Nephron progenitor cell (in vitro differentiated cells): ENCODE data around the gene TRIM68.
A peak's percentile ranks its signal among the peaks of the same experiment; 100 is the strongest.

Experiments
- DNase-seq: peaks from one replicate; pipeline ENCODE4 v3.0.0; 2021
- H3K27ac Mint-ChIP-seq: 2 replicates; pipeline ENCODE4 v1.8.0; 2021; ENCODE audit warnings: mild to moderate bottlenecking, moderate library complexity, mixed read lengths
- H3K27me3 Mint-ChIP-seq: 2 replicates; pipeline ENCODE4 v1.8.0; 2021; ENCODE audit warnings: mild to moderate bottlenecking, low read depth, mixed read lengths; ENCODE audit not compliant: poor library complexity
- H3K36me3 Mint-ChIP-seq: 2 replicates; pipeline ENCODE4 v1.8.0; 2021; ENCODE audit warnings: low read depth, mixed read lengths
- H3K4me1 Mint-ChIP-seq: 2 replicates; pipeline ENCODE4 v1.8.0; 2021; ENCODE audit warnings: mixed read lengths
- H3K4me3 Mint-ChIP-seq: 2 replicates; pipeline ENCODE4 v1.8.0; 2021; ENCODE audit warnings: mild to moderate bottlenecking, moderate library complexity, mixed read lengths
- H3K9me3 Mint-ChIP-seq: 2 replicates; pipeline ENCODE4 v1.8.0; 2021; ENCODE audit warnings: mild to moderate bottlenecking, moderate library complexity, mixed read lengths
- CTCF ChIP-seq: fragments of 200-600 bp; sonication (generic); IDR thresholded peaks from 2 replicates; pipeline ENCODE4 v1.5.0; 2021; ENCODE audit warnings: antibody characterized with exemption

TRIM68 gene

GRCh38 chr11:4611986-4612385, 4.0 kb upstream of the TRIM68 start:
- no peak overlapping the region for H3K27ac Mint-ChIP-seq
- peaks cover 29% of the 10 kb centered on the region for H3K27me3 Mint-ChIP-seq
- peaks cover 8% of the 10 kb centered on the region for H3K4me1 Mint-ChIP-seq
- H3K9me3 Mint-ChIP-seq, result peaks cover 4% of the 10 kb centered on the region
- no peaks in the 10 kb centered on the region for H3K36me3 Mint-ChIP-seq
- TF ChIP-seq CTCF, result no peak
- no peak overlapping the region for H3K4me3 Mint-ChIP-seq
- DNase-seq, result no peak

- Mint-ChIP-seq H3K4me1 (peaks cover 20% of the 10 kb centered on the region), H3K27me3 (peaks cover 26% of the 10 kb centered on the region), H3K36me3 (no peaks in the 10 kb centered on the region), H3K27ac (no peak overlapping the region), H3K9me3 (peaks cover 4% of the 10 kb centered on the region), H3K4me3 (no peak overlapping the region)
- TF ChIP-seq CTCF, result no peak
- DNase-seq, result no peak
These were observed 2.4 kb upstream of the TRIM68 start for GRCh38 chr11:4610258-4610935.

GRCh38 chr11:4607096-4607495, 935 bp downstream of the TRIM68 start:
- Mint-ChIP-seq H3K27ac (peak overlapping the region; percentile 14), H3K4me3 (peak overlapping the region; percentile 91), H3K4me1 (peaks cover 20% of the 10 kb centered on the region), H3K27me3 (peaks cover 3% of the 10 kb centered on the region), H3K9me3 (peaks cover 4% of the 10 kb centered on the region), H3K36me3 (peaks cover 23% of the 10 kb centered on the region)
- no peak for TF ChIP-seq CTCF
- no peak for DNase-seq

GRCh38 chr11:4606231-4607015, 1.6 kb downstream of the TRIM68 start:
- no peak for TF ChIP-seq CTCF
- peaks cover 20% of the 10 kb centered on the region for H3K4me1 Mint-ChIP-seq
- no peak for DNase-seq
- no peak overlapping the region for H3K27ac Mint-ChIP-seq
- peaks cover 30% of the 10 kb centered on the region for H3K36me3 Mint-ChIP-seq
- peaks cover 3% of the 10 kb centered on the region for H3K27me3 Mint-ChIP-seq
- H3K9me3 Mint-ChIP-seq, result peaks cover 4% of the 10 kb centered on the region
- H3K4me3 Mint-ChIP-seq, result peak overlapping the region; percentile 91

GRCh38 chr11:4605057-4605456, 3.0 kb downstream of the TRIM68 start:
- peaks cover 4% of the 10 kb centered on the region for H3K9me3 Mint-ChIP-seq
- no peak for DNase-seq
- peaks cover 20% of the 10 kb centered on the region for H3K4me1 Mint-ChIP-seq
- H3K4me3 Mint-ChIP-seq, result no peak overlapping the region
- H3K36me3 Mint-ChIP-seq, result peaks cover 43% of the 10 kb centered on the region
- no peak overlapping the region for H3K27ac Mint-ChIP-seq
- TF ChIP-seq CTCF, result no peak
- H3K27me3 Mint-ChIP-seq, result peaks cover 2% of the 10 kb centered on the region
